Endothelial cell of umbilical vein (primary cell): ENCODE data around the gene RAD51B. TPM values are rescaled to one million over a fixed set of nuclear protein-coding genes. Genes with fewer than 3 reads are reported as not detected.

Experiments
- BruUV-seq: library from RNA; stranded (reverse); fragments of 400-500 nt; replicated peaks from 2 replicates; lab custom pipeline; 2021; lab: Mats Ljungman, UMichigan
- CTCF ChIA-PET: fragments of 300-600, 350-600 bp; sonication (Branson Sonifier 250); formaldehyde crosslinking; loops from one replicate; lab custom pipeline; 2021; ENCODE audit warnings: antibody characterized with exemption, inconsistent platforms; lab: Charles Lee
- POLR2A ChIA-PET: fragments of 300-600, 350-600 bp; sonication (Branson Sonifier 250); formaldehyde crosslinking; loops from one replicate; lab custom pipeline; 2021; ENCODE audit warnings: antibody characterized with exemption, inconsistent platforms; lab: Charles Lee
- DNase-seq: peaks from one replicate; pipeline ENCODE4 v3.0.0-alpha.2; 2011; ENCODE audit warnings: low read depth, low spot score
- FAIRE-seq: peaks from 2 replicates; lab custom pipeline; 2011; peaks lifted over from hg19 to GRCh38; lab: Jason Lieb, UNC
- H2AFZ ChIP-seq: 2 replicates; pipeline ENCODE4 v1.6.0; 2012; ENCODE audit warnings: low read depth, low read length, control low read depth, inconsistent platforms
- H3K27ac ChIP-seq: 2 replicates; pipeline ENCODE4 v1.5.1; 2011; ENCODE audit warnings: low read depth, mild to moderate bottlenecking, control low read depth, low read length, moderate library complexity; ENCODE audit not compliant: insufficient read depth
- H3K27me3 ChIP-seq, 2 experiments: 2 replicates each; pipeline versions ENCODE4 v1.6.0 to v1.6.1; 2011; ENCODE audit warnings: low read length in 2 of 2, mixed read lengths in 1 of 2; ENCODE audit not compliant: control insufficient read depth in 2 of 2, insufficient read depth in 2 of 2
- H3K36me3 ChIP-seq, 2 experiments: 2 replicates in 1 of 2; 3 replicates in 1 of 2; pipeline ENCODE4 v1.5.1; 2011; ENCODE audit warnings: low read length in 2 of 2, mild to moderate bottlenecking in 1 of 2, moderate library complexity in 1 of 2; ENCODE audit not compliant: control insufficient read depth in 2 of 2, insufficient read depth in 2 of 2; ENCODE audit errors: extremely low read depth in 1 of 2
- H3K4me1 ChIP-seq: 3 replicates; pipeline ENCODE4 v1.5.1; 2011; ENCODE audit warnings: mild to moderate bottlenecking, low read length; ENCODE audit not compliant: control insufficient read depth, insufficient read depth; ENCODE audit errors: extremely low read depth
- H3K4me2 ChIP-seq: 2 replicates; pipeline ENCODE4 v1.6.1; 2011; ENCODE audit warnings: low read length, control low read depth, mixed read lengths; ENCODE audit not compliant: insufficient read depth
- H3K4me3 ChIP-seq, 3 experiments: fragments of 200-600 bp in 1 of 3; sonication (generic), shearing (Covaris generic) in 1 of 3; replicated peaks in 1 of 3; 2 replicates each; pipeline ENCODE4 v1.5.1; 2011 to 2016; ENCODE audit warnings: control low read depth in 3 of 3, low read length in 3 of 3, mild to moderate bottlenecking in 2 of 3, inconsistent platforms in 1 of 3, low read depth in 1 of 3, moderate library complexity in 1 of 3; ENCODE audit not compliant: insufficient read depth in 1 of 3
- H3K79me2 ChIP-seq: 2 replicates; pipeline ENCODE4 v1.6.0; 2012; ENCODE audit warnings: low read length, inconsistent platforms; ENCODE audit not compliant: control insufficient read depth, insufficient read depth
- H3K9ac ChIP-seq: replicated peaks from 2 replicates; pipeline ENCODE3; 2011; ENCODE audit warnings: low read length, control low read depth; ENCODE audit not compliant: insufficient read depth; ENCODE audit errors: extremely low read depth
- H3K9me1 ChIP-seq: replicated peaks from 3 replicates; pipeline ENCODE4 v1.6.0; 2011; ENCODE audit warnings: mild to moderate bottlenecking, low read length; ENCODE audit not compliant: control insufficient read depth, insufficient read depth; ENCODE audit errors: extremely low read depth
- H3K9me3 ChIP-seq: replicated peaks from 2 replicates; pipeline ENCODE4 v1.5.1; 2012; ENCODE audit warnings: low read length, inconsistent platforms; ENCODE audit not compliant: control insufficient read depth, insufficient read depth
- H4K20me1 ChIP-seq: replicated peaks from 2 replicates; pipeline ENCODE3; 2011; ENCODE audit warnings: mild to moderate bottlenecking, low read length; ENCODE audit not compliant: control insufficient read depth, insufficient read depth; ENCODE audit errors: extremely low read depth
- CTCF ChIP-seq, 2 donors: IDR thresholded peaks; 1 replicate in 1 of 2; 2 replicates in 1 of 2; pipeline ENCODE4 v1.5.1; 2011; ENCODE audit warnings: low read length in 2 of 2, mild to moderate bottlenecking in 2 of 2, moderate library complexity in 2 of 2, control low read depth in 1 of 2, inconsistent platforms in 1 of 2, low read depth in 1 of 2; ENCODE audit not compliant: insufficient read depth in 1 of 2; ENCODE audit errors: extremely low read depth in 1 of 2
- EZH2 ChIP-seq: IDR thresholded peaks from 2 replicates; pipeline ENCODE4 v1.6.1; 2012; ENCODE audit warnings: borderline replicate concordance, low read depth, mild to moderate bottlenecking, moderate library complexity, low read length, inconsistent platforms; ENCODE audit not compliant: severe bottlenecking
- FOS ChIP-seq: IDR thresholded peaks from 2 replicates; pipeline ENCODE4 v1.6.1; 2011; ENCODE audit warnings: mild to moderate bottlenecking, low read length, moderate library complexity, borderline replicate concordance; ENCODE audit not compliant: insufficient read depth
- GATA2 ChIP-seq: IDR thresholded peaks from 2 replicates; pipeline ENCODE4 v1.7.0; 2011; ENCODE audit warnings: low read depth, mild to moderate bottlenecking, moderate library complexity, mixed read lengths, low read length; ENCODE audit not compliant: insufficient read length, insufficient read depth
- JUN ChIP-seq: IDR thresholded peaks from 2 replicates; pipeline ENCODE4 v1.6.1; 2011; ENCODE audit warnings: borderline replicate concordance, low read depth; ENCODE audit not compliant: insufficient read length, insufficient read depth
- MAX ChIP-seq: IDR thresholded peaks from 2 replicates; pipeline ENCODE4 v1.6.1; 2011; ENCODE audit not compliant: insufficient read depth, insufficient read length
- MYC ChIP-seq: IDR thresholded peaks from one replicate; pipeline ENCODE4 v1.6.1; 2011; ENCODE audit warnings: mild to moderate bottlenecking, low read depth, low read length
- POLR2A ChIP-seq: IDR thresholded peaks from 2 replicates; pipeline ENCODE4 v1.6.1; 2012; ENCODE audit warnings: low read depth, mild to moderate bottlenecking, control low read depth, low read length
- POLR2AphosphoS5 ChIP-seq: IDR thresholded peaks from 2 replicates; pipeline ENCODE4 v1.6.1; 2012; ENCODE audit warnings: low read depth, mild to moderate bottlenecking, control low read depth, low read length, moderate library complexity; ENCODE audit not compliant: insufficient read depth
- dilution Hi-C: fragments of 300-500 bp; cut with MboI; formaldehyde crosslinking; loops from one replicate; pipeline ENCODE4 v1.15.0; 2019; ENCODE audit warnings: low sequenced_read_pairs; ENCODE audit not compliant: extremely low pct_ligation_motif_present
- intact Hi-C: fragments of 100-400 bp; cut with micrococcal nuclease; formaldehyde crosslinking; loops from one replicate; pipeline ENCODE4 v1.10.0; 2022
- polyA plus RNA-seq, 4 experiments: library from polyadenylated mRNA; depleted of rRNA in 3 of 4; stranded (reverse) in 3 of 4; unstranded in 1 of 4; fragments of >200 nt; gene quantifications; 2 replicates each; pipeline versions ENCODE4 v1.2.1 to v1.2.3, GENCODE V29; 2011 to 2012; ENCODE audit warnings: missing spikeins in 1 of 4
- total RNA-seq: library from RNA; stranded (reverse); gene quantifications from 2 replicates; pipeline ENCODE4 v1.2.3, GENCODE V29; 2021

The RAD51B gene
- total and polyA plus RNA-seq, 2 donors (not counting 3 experiments of a cell fraction or from before 2014, with no cell fraction given) = 3.9 to 19.0 TPM

- Histone ChIP-seq H4K20me1 (no peaks in the 10 kb centered on the region), H3K9me3 (no peaks in the 10 kb centered on the region), H3K27me3 (no peaks in the 10 kb centered on the region), H3K27ac (no peak overlapping the region), H3K4me2 (no peak overlapping the region), H2AFZ (no peak overlapping the region), H3K4me3 (no peak overlapping the region), H3K9ac (no peak overlapping the region), H3K79me2 (no peaks in the 10 kb centered on the region), H3K4me1 (peaks cover 3% of the 10 kb centered on the region), H3K36me3 (no peaks in the 10 kb centered on the region), H3K9me1 (no peaks in the 10 kb centered on the region)
- TF ChIP-seq CTCF (IDR thresholded peaks at IDR 0.05; ENCODE audit: extremely low read depth in 1 of 2, insufficient read depth in 1 of 2, low read depth in 1 of 2, low read length in 2 of 2) (no peak), POLR2AphosphoS5 (no peak), GATA2 (no peak), MYC (no peak)
- BruUV-seq = no TSS peak
- dilution Hi-C loops = no loop called here
- ChIA-PET POLR2A (no interaction called here), CTCF (interaction anchor here (0.6 to 2.1 kb wide), 3 partner anchors 12 to 31 kb away, joined by 3 to 6 read pairs (median 3); no protein-coding TSS in a partner anchor)
- FAIRE-seq (no peak), DNase-seq (no peak)
- intact Hi-C loops = no loop called here
Measured at GRCh38 chr14:68507544-68508081, 688.0 kb downstream of the RAD51B start.

- H3K27ac ChIP-seq = no peak overlapping the region
- no peak overlapping the region for H3K4me2 ChIP-seq
- FAIRE-seq (no peak), DNase-seq (no peak)
- BruUV-seq = no TSS peak
- H3K4me1 ChIP-seq = peaks cover 3% of the 10 kb centered on the region
- ChIA-PET CTCF (interaction anchor here (1.3 kb wide), 1 partner anchor 10 kb away, joined by 6 read pairs; no protein-coding TSS in a partner anchor), POLR2A (no interaction called here)
- no peaks in the 10 kb centered on the region for H3K79me2 ChIP-seq
- H3K4me3 ChIP-seq = no peak overlapping the region
- dilution Hi-C loops (no loop called here), intact Hi-C loops (no loop called here)
- H3K36me3 ChIP-seq = no peaks in the 10 kb centered on the region
- H3K9me1 ChIP-seq = no peaks in the 10 kb centered on the region
- H4K20me1 ChIP-seq = no peaks in the 10 kb centered on the region
- no peaks in the 10 kb centered on the region for H3K27me3 ChIP-seq
- H3K9me3 ChIP-seq = no peaks in the 10 kb centered on the region
- H3K9ac ChIP-seq = no peak overlapping the region
- H2AFZ ChIP-seq = no peak overlapping the region
- TF ChIP-seq CTCF (IDR thresholded peaks at IDR 0.05; ENCODE audit: extremely low read depth in 1 of 2, insufficient read depth in 1 of 2, low read depth in 1 of 2, low read length in 2 of 2) = no peak
- TF ChIP-seq EZH2 = no peak
- TF ChIP-seq GATA2 = no peak
- TF ChIP-seq MYC = no peak
- no peak for TF ChIP-seq JUN
- no peak for TF ChIP-seq POLR2AphosphoS5
- TF ChIP-seq MAX = no peak
- no peak for TF ChIP-seq POLR2A
- TF ChIP-seq FOS = no peak
Measured at GRCh38 chr14:68508581-68508980, 689.0 kb downstream of the RAD51B start.
